ENCODE results near the gene CRELD1.

DNA sequence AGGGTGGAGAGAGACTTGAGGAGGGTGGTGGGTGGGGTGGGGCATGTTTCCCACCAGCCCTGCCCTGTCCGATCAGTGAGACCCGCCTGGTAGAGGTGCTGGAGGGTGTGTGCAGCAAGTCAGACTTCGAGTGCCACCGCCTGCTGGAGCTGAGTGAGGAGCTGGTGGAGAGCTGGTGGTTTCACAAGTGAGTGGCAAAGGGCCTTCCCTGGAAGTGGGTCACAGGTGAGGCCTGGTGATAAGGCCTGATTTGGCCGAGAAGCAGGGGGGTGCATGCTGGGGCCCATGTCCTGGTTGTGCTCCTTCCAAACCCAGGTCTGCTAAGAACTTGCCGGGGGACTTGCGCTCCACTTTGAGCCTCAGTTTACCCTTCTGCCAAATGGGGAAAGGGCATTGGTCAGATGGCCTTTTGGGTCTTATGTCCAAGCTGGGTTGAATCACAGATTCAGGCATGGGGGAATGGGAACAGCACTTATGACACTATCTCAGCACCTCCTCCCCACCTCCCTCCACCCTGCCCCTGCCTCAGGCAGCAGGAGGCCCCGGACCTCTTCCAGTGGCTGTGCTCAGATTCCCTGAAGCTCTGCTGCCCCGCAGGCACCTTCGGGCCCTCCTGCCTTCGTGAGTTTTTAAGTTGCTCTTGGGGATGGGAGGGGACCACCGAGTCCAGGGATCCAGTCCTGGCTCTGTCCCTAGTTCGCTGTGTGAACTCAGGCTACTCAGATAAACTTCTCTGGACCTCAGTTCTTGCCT, 4.0 kb downstream of the CRELD1 start:
- TF ChIP-seq CTCF (IDR thresholded peaks at IDR 0.05; ENCODE audit: low read length) (no peak), EZH2phosphoT487 (IDR thresholded peaks at IDR 0.05; ENCODE audit: low read length) (no peak), EZH2 (optimal IDR thresholded peaks at IDR 0.05; ENCODE audit: low read depth, low read length) (no peak)

Measured in MM.1S (cell line).